ENCODE results near the gene GLYR1.

Gene GLYR1

GRCh38 chr16:4846503-4846900, 586 bp downstream of the GLYR1 start:
- DNase-seq: peak in 1 of 2 experiments; percentile 15

GRCh38 chr16:4840984-4841383, 6.1 kb downstream of the GLYR1 start:
- DNase-seq: no peak

GRCh38 chr16:4839942-4840341, 7.1 kb downstream of the GLYR1 start:
- no peak for DNase-seq

DNA sequence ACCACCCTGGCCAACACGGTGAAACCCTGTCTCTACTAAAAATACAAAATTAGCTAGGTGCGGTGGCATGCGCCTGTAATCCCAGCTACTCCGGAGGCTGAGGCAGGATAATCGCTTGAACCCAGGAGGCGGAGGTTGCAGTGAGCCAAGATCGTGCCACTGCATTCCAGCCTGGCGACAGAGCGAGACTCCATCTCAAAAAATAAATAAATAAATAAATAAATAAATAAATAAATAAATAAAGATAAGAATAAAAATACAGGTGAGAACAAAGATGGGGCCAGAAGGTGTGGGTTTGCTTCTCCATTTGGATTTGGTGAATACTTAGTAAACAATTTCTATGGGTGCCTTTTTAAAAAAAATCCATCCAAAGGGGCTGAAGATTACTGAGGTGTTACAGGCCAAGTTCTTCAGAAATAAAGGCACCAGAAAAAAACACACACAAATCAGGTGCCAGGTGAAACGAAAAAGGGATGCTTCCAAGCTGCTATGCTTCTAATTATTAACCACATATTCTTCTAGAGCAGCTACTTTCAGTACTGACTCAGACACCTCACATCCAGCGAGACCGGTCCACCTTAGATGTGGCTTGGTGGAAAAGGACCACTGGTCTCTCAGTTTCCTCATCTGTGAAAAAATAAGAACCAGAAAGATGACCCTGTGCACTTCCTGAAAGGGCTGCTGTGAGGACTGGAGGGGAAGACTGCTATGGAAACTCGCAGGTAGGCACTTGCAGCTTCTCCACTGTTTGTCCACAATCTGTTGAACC, 9.2 kb downstream of the GLYR1 start:
- no peak for DNase-seq

GRCh38 chr16:4836727-4837126, 10.4 kb downstream of the GLYR1 start:
- no peak for DNase-seq

GRCh38 chr16:4833584-4833983, 13.5 kb downstream of the GLYR1 start:
- no peak for DNase-seq

GRCh38 chr16:4832698-4833343, 14.3 kb downstream of the GLYR1 start:
- DNase-seq: no peak

- DNase-seq: no peak
These were observed 15.5 kb downstream of the GLYR1 start for GRCh38 chr16:4831616-4832015.

- DNase-seq: no peak
These were observed 16.7 kb downstream of the GLYR1 start for GRCh38 chr16:4830408-4830807.

GRCh38 chr16:4828567-4829321, 18.3 kb downstream of the GLYR1 start:
- no peak for DNase-seq

DNA sequence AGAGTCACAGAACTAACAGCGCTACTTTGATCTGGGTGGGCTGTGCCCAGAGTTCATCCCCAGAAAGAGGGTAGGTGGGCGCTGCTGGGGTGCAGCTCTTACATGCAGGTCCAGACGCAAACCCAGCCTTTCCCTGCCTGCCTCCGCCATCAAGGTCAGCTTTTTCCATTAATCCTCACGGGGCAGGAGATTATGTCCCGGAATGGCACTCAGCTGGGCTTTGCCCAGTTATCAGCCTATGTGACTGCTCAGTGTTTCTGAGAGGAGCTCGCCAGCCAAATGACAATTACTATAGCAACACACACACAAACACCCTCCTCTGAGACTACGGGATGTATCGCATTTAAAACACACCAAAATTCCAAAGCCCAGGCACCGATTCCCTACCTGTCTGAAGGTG, 20.1 kb downstream of the GLYR1 start:
- no peak for DNase-seq

DNA sequence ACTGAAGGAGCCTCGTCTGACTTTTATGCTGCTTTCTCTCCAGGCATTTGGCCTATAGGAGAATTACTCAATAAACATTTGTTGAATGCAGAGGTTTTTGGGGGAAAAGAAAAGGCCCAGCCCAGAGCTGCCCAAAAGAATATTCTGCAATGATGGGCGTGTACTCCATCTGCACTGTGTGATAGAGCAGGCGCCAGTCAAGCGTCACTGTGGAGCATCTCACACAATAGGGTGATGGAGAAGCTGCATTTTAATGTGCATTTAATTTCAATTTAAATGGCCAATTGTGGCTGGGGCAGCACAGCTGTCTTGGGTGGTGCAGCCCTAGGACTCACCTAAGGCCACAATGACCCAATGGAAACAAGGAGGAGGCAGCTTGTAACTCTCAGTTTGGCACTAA, 20.6 kb downstream of the GLYR1 start:
- no peak for DNase-seq

DNA sequence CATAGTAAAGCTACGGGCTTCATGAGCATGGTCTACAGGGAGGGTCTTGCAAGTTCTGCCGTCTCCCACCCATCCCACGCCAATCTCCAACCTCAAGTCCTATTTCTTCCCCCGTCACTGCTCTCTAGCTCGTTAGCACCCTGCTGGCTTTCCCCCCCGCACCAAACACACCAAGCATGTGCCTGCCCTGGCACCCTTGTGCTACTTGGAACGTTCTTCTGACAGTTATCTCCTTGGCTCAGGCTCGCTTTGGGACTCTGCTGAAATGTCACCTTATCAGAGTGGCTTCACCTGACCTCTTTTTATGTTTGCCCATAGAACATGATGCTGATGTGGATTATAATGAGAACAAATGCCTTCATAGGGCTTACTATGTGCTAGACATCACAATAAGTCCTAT, 21.9 kb downstream of the GLYR1 start:
- DNase-seq: no peak

DNA sequence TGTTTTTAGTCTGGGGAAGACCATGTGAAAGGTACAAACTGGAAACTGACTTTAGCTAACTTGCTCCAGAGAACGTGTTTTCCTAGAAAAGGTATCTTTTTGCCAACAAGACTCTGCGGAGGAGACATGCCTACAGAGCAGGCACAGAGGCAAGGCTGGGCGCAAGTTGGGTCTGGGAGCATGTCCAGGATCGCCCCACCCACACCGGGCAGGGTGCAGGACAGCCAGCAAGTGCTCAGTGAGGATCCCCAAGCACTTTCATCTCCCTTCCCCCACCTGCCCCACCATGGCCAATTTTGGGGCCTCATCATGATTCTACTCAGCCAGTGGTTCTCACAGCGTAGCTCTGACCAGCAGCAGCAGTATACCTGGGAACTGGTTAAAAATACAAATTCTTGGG, 26.4 kb downstream of the GLYR1 start:
- no peak for DNase-seq

GRCh38 chr16:4814542-4815173, 32.4 kb downstream of the GLYR1 start:
- DNase-seq: no peak

- DNase-seq: no peak
These were observed 33.0 kb downstream of the GLYR1 start for GRCh38 chr16:4814046-4814445.

DNA sequence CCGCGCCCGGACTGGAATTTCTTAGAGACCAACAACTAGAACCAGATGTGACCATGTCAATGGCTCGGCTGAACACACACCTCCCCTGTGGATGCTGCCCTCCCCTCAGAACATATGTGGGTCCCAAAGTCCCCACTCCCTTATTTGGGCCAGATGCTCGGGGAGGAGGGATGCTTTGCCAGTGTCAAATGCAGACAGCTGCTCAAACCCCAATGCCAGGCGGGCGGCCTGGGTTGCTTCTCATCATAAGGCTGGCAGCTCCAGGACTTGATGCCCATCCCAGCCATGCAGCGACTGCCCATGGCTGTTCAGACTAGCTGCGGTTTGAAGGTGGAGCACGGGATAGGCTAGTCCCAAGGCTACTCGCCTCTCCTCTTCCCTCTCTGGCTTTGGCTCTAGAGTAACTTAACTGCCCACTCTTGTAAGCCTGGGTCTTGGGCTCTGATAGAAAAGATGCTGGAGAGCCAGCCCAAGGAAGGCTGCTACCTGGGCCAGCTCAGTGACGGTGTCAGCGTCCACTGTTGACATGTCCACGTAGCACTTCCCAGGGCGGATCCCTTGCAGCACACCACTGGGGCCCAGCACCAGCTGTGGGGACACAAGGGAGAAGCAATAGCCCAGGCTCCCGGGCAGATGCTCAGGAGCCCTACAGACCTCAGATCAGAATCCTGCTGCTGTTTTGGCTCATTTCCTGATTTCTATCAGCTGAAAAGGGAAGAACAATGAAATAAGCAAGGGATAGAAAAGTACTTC, 33.7 kb downstream of the GLYR1 start:
- no peak for DNase-seq

- no peak for DNase-seq
These were observed 35.3 kb downstream of the GLYR1 start for GRCh38 chr16:4811773-4812172.

DNA sequence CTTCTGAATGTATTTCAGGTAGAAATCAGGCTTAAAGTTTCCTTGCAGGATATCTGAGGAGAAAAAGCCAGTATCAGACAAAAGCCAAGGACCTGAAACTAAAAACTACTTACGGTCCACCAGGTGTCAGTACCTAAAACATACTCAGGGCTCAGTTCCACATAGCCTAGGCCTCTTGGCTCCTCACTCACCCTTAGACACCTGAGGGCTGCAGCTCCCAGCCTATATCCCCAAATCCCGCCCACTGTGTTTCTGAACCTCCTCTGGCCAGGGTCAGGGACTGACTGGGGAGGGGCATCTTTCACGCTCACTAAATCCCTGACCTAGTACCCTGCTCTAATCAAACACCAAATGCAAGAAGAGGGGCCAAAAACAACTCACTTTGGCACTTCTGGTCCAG, 35.8 kb downstream of the GLYR1 start:
- DNase-seq: no peak

DNA sequence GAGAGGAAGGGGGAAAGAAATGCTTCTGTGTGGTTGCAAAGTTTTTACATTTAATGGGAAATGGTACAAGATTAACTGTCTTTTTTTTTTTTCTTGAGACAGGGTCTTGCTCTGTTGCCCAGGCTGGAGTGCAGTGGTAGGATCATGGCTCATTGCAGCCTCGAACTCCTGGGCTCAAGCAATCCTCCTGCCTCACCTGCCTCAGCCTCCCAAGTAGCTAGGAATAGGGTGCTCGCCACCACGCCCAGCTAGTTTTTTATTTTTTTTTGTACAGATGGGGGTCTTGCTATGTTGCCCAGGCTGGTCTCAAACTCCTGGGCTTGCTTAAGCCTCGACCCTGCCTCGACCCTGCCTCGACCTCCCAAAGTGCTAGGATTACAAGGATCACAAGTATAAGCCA, 40.8 kb downstream of the GLYR1 start:
- DNase-seq: no peak

DNA sequence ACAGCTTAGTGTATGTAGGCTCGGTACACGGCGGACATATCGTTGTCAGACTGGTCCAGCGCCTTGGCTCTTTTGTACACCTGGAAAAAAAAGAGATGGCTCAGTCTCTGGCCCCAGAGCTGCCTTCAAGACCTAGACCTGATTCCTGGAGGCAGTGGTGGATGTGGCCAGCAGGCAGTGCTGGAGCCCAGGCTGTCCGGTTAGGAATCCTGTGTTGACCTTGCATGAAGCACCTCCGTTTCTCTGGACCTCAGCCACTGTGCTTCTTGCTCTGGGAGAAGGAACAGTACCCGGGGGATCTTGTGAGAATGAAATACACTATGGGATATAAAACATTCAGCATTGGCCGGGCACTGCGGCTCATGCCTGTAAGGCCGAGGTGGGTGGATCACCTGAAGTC, 41.9 kb downstream of the GLYR1 start:
- no peak for DNase-seq

GRCh38 chr16:4803898-4804762, 43.0 kb downstream of the GLYR1 start:
- DNase-seq: peak; percentile 31 to 62
